Esophagus squamous epithelium (tissue), 5 donors: ENCODE results near the gene PSMB7. TPM values are rescaled to one million over a fixed set of nuclear protein-coding genes. Genes with fewer than 3 reads are reported as not detected.

ENCODE experiments used
- DNase-seq: peaks from one replicate; lab custom pipeline; 2025; lab: John Stamatoyannopoulos, UW
- H3K27ac ChIP-seq, 4 donors: fragments of 200-600 bp; sonication (generic); one replicate each; pipeline ENCODE4 v1.5.1; 2016 to 2019; ENCODE audit warnings: mild to moderate bottlenecking in 1 of 4
- H3K27me3 ChIP-seq, 4 donors: fragments of 200-600 bp; sonication (generic); 1 replicate in 3 of 4; 2 replicates in 1 of 4; pipeline versions ENCODE4 v1.5.1 to v1.6.0; 2017 to 2021; ENCODE audit warnings: antibody characterized with exemption in 1 of 4
- H3K36me3 ChIP-seq, 3 donors: fragments of 200-600 bp; sonication (generic); one replicate each; pipeline ENCODE4 v1.5.1; 2016 to 2019
- H3K4me1 ChIP-seq, 3 donors: fragments of 200-600 bp; sonication (generic); one replicate each; pipeline ENCODE4 v1.5.1; 2017 to 2019
- H3K4me3 ChIP-seq, 4 donors: fragments of 200-600 bp; sonication (generic); 1 replicate in 3 of 4; 2 replicates in 1 of 4; pipeline ENCODE4 v1.5.1; 2016 to 2019; ENCODE audit warnings: mild to moderate bottlenecking in 2 of 4, moderate library complexity in 1 of 4
- H3K9me3 ChIP-seq, 3 donors: fragments of 200-600 bp; sonication (generic); one replicate each; pipeline ENCODE4 v1.5.1; 2016 to 2019
- POLR2A ChIP-seq, 4 donors: fragments of 450-650 bp; IDR thresholded peaks; one replicate each; pipeline ENCODE4 v1.6.1; 2017; ENCODE audit warnings: antibody characterized with exemption in 4 of 4, mild to moderate bottlenecking in 4 of 4, moderate library complexity in 3 of 4
- WGBS, 2 donors: methylation state at CpG; one replicate each; pipeline ENCODE4 v1.1.5; 2018; 5-methylcytosine and 5-hydroxymethylcytosine counted together
- intact Hi-C: fragments of 100-400 bp; cut with DNase I; formaldehyde crosslinking; loops from one replicate; pipeline ENCODE4 v1.15.0; 2022
- total RNA-seq, 4 donors: library from RNA; depleted of rRNA; stranded (reverse); fragments of >200 nt; gene quantifications; one replicate each; pipeline ENCODE4 v1.1.0, GENCODE V29; 2016
- TF ChIP-seq, protein P1 (sequence below), 6 experiments: fragments of 450-650 bp in 4 of 6; fragments of 200-600 bp in 2 of 6; sonication (generic) in 2 of 6; IDR thresholded peaks; one replicate each; pipeline ENCODE4 v1.5.1; 2016 to 2019; ENCODE audit warnings: antibody characterized with exemption in 6 of 6, mild to moderate bottlenecking in 4 of 6, moderate library complexity in 4 of 6
- donor health status: DM: yes; HTN: yes; CAD: no.

PSMB7 gene
- total RNA-seq, 4 donors from 2014 or later: 114 to 229 (median 170) TPM

DNA sequence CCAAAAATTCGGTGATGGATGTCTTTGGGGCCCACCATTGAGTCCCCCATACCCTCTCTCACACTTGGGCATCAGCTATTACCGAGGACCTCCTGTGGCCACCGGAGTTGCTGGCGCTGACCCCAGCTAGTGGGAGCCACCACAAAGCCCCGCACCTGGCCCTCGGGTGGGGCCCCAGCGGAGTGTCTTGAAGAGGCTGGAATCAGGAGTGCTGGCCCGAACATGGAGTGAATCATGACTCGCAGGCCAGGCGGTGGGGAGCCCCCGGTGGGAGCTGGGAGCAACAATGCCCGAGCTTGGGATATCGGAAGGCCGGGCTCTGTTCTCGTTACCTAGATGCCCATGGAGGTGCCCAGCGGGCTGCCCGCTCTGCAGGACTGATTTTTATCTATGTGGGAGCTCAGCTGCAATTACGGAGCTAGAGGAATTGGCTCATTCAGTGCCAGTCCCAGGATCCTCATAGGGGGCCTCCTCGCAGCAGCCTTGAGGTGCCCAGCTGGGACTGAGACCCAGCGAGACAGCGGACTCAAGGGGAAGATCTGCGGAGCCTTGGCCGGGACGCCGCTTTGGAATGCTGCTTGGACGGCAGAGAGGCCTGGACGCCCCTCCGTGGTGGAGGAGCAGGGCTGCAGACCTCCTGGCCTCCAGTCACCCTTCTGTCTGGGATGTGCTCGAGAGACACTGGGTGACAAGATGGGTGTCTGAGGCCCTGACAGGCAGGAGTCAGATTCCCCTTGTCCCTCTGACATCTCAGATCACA lies 70.8 kb downstream of the PSMB7 start:
- H3K9me3 ChIP-seq: no peaks in the 10 kb centered on the region
- H3K36me3 ChIP-seq: peaks cover 14 to 80% (median 21%) of the 10 kb centered on the region in 3 donors
- H3K4me1 ChIP-seq: peaks cover 5 to 22% (median 13%) of the 10 kb centered on the region in 3 donors
- 85% methylated on average over 12 to 14 of the region's 29 CpGs for WGBS, 2 donors
- intact Hi-C loops: no loop called here
- H3K4me3 ChIP-seq: no peak overlapping the region
- TF ChIP-seq, protein P1, sequence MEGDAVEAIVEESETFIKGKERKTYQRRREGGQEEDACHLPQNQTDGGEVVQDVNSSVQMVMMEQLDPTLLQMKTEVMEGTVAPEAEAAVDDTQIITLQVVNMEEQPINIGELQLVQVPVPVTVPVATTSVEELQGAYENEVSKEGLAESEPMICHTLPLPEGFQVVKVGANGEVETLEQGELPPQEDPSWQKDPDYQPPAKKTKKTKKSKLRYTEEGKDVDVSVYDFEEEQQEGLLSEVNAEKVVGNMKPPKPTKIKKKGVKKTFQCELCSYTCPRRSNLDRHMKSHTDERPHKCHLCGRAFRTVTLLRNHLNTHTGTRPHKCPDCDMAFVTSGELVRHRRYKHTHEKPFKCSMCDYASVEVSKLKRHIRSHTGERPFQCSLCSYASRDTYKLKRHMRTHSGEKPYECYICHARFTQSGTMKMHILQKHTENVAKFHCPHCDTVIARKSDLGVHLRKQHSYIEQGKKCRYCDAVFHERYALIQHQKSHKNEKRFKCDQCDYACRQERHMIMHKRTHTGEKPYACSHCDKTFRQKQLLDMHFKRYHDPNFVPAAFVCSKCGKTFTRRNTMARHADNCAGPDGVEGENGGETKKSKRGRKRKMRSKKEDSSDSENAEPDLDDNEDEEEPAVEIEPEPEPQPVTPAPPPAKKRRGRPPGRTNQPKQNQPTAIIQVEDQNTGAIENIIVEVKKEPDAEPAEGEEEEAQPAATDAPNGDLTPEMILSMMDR (IDR thresholded peaks at IDR 0.05): no peak
- no peak for TF ChIP-seq POLR2A (IDR thresholded peaks at IDR 0.05)
- H3K27ac ChIP-seq: no peak overlapping the region
- no peak for DNase-seq
- no peaks in the 10 kb centered on the region for H3K27me3 ChIP-seq

DNA sequence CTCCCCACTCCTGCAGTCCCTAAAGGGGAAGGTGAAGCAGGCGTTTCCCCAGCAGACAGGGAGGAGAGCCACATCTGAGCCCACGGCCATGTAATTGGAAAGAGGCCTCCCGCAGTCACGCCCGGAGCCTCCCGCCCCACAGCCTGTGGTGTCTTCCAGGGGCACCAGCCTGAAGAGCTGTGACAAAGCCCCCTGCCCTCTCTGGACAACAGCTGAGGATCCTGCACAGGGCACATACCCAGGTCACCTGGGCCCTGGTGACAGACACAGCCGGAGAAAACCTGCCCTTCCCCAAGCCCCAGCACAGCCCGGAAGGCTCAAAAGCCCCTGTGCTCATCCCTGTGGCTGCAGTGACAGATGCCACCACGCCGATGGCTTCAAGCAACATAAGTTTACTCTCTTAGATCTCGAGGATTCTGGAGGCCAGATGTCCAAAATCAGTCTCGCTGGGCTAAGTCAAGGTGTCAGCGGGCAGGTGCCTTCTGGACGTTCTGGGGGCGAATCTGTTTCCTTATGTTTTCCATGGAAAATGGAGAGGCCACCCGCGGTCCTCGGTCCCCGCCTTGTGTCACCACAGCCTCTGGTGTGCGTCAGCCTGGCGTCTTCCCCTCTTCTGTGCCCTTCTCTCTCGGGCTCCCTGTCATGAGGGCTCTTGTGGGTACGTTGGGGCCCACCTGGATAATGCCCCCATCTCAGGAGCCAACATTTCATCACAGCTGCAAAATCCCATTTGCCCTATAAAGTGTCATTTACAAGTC lies 71.5 kb downstream of the PSMB7 start:
- WGBS, 2 donors: 84 to 94% methylated on average over 15 of the region's 23 CpGs
- peaks cover 14 to 77% (median 14%) of the 10 kb centered on the region in 3 donors for H3K36me3 ChIP-seq
- TF ChIP-seq, protein P1 (IDR thresholded peaks at IDR 0.05): no peak
- TF ChIP-seq POLR2A (IDR thresholded peaks at IDR 0.05): no peak
- no peak for DNase-seq
- peaks cover 5 to 22% (median 13%) of the 10 kb centered on the region in 3 donors for H3K4me1 ChIP-seq
- H3K4me3 ChIP-seq: peak overlapping the region in 2 of 4 donors; percentile 22 to 44
- intact Hi-C loops: no loop called here
- peak overlapping the region; percentile 47 to 73 (median 61) for H3K27ac ChIP-seq
- H3K9me3 ChIP-seq: no peaks in the 10 kb centered on the region
- H3K27me3 ChIP-seq: no peaks in the 10 kb centered on the region

DNA sequence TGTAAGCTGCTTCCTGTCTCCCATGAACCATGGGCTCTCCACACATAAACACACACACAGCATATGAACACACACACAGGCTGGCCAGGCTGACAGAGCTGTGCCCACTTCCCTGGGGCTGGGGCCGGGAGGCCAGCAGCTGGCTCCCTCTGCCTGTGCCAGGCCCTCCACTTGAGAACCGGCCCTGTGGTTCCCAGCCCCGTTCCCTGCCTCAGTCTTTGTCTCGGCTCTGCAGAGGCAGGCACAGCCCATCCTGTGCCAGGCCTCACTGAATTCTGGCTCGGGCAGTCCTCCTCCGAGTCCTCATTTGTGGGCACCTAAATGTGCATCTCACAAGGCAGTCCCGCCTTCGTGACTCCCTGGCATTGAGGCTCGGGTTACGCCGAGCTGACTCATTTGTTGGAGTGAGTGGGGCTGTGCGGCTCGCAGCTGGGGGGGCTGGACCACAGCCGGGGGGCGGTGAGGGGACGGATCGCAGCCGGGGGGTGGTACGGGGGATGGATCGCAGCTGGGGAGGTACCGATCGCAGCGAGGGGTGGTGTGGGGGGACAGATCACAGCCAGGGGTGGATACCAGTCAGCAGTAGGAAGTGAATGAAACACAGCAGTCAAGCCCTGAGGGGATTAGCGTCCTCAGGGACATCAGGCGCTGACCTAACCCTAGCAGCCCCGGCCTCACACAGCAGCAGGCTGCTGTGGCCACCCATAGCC lies 72.3 kb downstream of the PSMB7 start:
- intact Hi-C loops: no loop called here
- no peak for DNase-seq
- Histone ChIP-seq H3K27me3 (no peaks in the 10 kb centered on the region), H3K36me3 (peaks cover 11 to 76% (median 11%) of the 10 kb centered on the region in 3 donors), H3K27ac (peak overlapping the region; percentile 47 to 73 (median 61)), H3K9me3 (no peaks in the 10 kb centered on the region), H3K4me1 (peaks cover 5 to 22% (median 13%) of the 10 kb centered on the region in 3 donors), H3K4me3 (peak overlapping the region in 2 of 4 donors; percentile 22 to 44)
- no peak for TF ChIP-seq POLR2A (IDR thresholded peaks at IDR 0.05)
- TF ChIP-seq, protein P1 (IDR thresholded peaks at IDR 0.05): no peak
- WGBS, 2 donors: 16 to 30% methylated on average over 3 to 7 of the region's 26 CpGs

DNA sequence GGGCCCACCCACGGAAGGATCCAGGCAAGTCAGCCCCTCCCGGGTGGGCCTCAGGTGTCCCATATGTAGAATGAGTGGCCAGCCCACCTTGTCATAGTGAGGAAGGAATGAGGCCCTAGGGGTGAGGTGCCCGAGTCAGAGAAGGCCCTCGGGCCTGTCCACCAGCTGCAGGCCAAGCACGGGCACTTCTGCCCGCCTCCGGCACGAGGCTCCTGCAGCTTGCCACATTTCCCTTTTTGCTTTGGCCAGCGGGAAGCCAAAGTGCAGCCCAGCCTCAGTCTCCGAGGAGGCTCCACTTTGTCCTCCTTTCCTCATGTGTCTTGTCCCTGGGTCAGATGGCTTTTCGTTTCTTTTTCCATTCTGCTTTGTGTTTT lies 72.9 kb downstream of the PSMB7 start:
- Histone ChIP-seq H3K27ac (peak overlapping the region; percentile 4 to 73 (median 58)), H3K4me1 (peaks cover 5 to 22% (median 13%) of the 10 kb centered on the region in 3 donors), H3K36me3 (peaks cover 5 to 76% (median 12%) of the 10 kb centered on the region in 3 donors), H3K4me3 (no peak overlapping the region), H3K27me3 (no peaks in the 10 kb centered on the region), H3K9me3 (peaks cover 0 to 4% (median 2%) of the 10 kb centered on the region in 3 donors)
- DNase-seq: no peak
- TF ChIP-seq POLR2A (IDR thresholded peaks at IDR 0.05): no peak
- TF ChIP-seq, protein P1 (IDR thresholded peaks at IDR 0.05): no peak
- intact Hi-C loops: no loop called here
- 60 to 79% methylated on average over 8 to 11 of the region's 11 CpGs for WGBS, 2 donors
